Lower leg skin (tissue), 3 donors: ENCODE measurements around the gene LRRC8A.

Experiments used
- POLR2A ChIP-seq, 2 donors: fragments of 450-650 bp; IDR thresholded peaks; one replicate each; pipeline ENCODE4 v1.6.1; 2016 to 2017; ENCODE audit warnings: antibody characterized with exemption in 2 of 2, mild to moderate bottlenecking in 1 of 2, moderate library complexity in 1 of 2
- TF ChIP-seq, protein P1 (sequence below), 3 donors: fragments of 450-650 bp; IDR thresholded peaks; one replicate each; pipeline ENCODE4 v1.5.1; 2016; ENCODE audit warnings: antibody characterized with exemption in 3 of 3, mild to moderate bottlenecking in 3 of 3, moderate library complexity in 2 of 3

DNA sequence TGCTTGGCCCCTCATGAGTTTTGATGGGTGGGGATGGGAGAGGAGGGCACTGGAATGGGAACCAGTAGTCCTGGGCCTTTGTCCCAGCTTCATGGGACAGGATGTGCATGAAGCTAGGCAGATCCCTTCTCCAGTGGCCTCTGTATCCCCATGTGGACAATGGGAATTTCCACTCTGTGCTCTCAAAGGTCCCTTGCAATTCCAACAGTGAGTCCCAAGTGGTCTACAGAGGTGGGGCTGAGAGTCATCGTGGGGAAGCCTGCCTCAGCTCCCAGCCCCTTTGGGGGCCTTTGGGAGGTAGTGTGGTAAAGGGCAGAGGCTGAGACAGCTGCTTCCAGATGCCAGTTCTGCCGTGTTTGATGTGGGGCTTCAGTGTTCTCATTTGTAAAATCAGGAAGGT, 37.0 kb downstream of the LRRC8A start:
- no peak for TF ChIP-seq POLR2A (IDR thresholded peaks at IDR 0.05)
- TF ChIP-seq, protein P1, sequence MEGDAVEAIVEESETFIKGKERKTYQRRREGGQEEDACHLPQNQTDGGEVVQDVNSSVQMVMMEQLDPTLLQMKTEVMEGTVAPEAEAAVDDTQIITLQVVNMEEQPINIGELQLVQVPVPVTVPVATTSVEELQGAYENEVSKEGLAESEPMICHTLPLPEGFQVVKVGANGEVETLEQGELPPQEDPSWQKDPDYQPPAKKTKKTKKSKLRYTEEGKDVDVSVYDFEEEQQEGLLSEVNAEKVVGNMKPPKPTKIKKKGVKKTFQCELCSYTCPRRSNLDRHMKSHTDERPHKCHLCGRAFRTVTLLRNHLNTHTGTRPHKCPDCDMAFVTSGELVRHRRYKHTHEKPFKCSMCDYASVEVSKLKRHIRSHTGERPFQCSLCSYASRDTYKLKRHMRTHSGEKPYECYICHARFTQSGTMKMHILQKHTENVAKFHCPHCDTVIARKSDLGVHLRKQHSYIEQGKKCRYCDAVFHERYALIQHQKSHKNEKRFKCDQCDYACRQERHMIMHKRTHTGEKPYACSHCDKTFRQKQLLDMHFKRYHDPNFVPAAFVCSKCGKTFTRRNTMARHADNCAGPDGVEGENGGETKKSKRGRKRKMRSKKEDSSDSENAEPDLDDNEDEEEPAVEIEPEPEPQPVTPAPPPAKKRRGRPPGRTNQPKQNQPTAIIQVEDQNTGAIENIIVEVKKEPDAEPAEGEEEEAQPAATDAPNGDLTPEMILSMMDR (IDR thresholded peaks at IDR 0.05): no peak
